ENCODE results near the gene ERC2.

ERC2 gene

GRCh38 chr3:56125358-56126005, 342.8 kb downstream of the ERC2 start:
- ATAC-seq, result peak; percentile 96
- TF ChIP-seq ARNTL (CRISPR knock-in tag; IDR thresholded peaks at IDR 0.05; ENCODE audit: borderline replicate concordance, low read depth) (no peak), ZNF565 (CRISPR knock-in tag; conservative IDR thresholded peaks at IDR 0.05; ENCODE audit: low read depth) (no peak), TCF4 (CRISPR knock-in tag; IDR thresholded peaks at IDR 0.05; ENCODE audit: borderline replicate concordance) (peak; percentile 34; the same call in 1 of the 2 replicates), TSHZ2 (CRISPR knock-in tag; IDR thresholded peaks at IDR 0.05) (0 out of 2 replicates have a peak, but pooled peaks have one; percentile 49), ZFP30 (CRISPR knock-in tag; IDR thresholded peaks at IDR 0.05) (no peak), ISL1 (CRISPR knock-in tag; IDR thresholded peaks at IDR 0.05) (no peak), RARB (CRISPR knock-in tag; IDR thresholded peaks at IDR 0.05) (no peak), ESRRG (CRISPR knock-in tag; IDR thresholded peaks at IDR 0.05) (no peak), BACH2 (CRISPR knock-in tag; IDR thresholded peaks at IDR 0.05; ENCODE audit: borderline replicate concordance) (no peak), ZC3H10 (CRISPR knock-in tag; IDR thresholded peaks at IDR 0.05) (no peak), CSDC2 (CRISPR knock-in tag; IDR thresholded peaks at IDR 0.05) (peak; percentile 19; the same call in 1 of the 2 replicates), PATZ1 (CRISPR knock-in tag; IDR thresholded peaks at IDR 0.05; ENCODE audit: borderline replicate concordance) (no peak), PPARA (CRISPR knock-in tag; IDR thresholded peaks at IDR 0.05; ENCODE audit: borderline replicate concordance) (no peak), TOX (CRISPR knock-in tag; IDR thresholded peaks at IDR 0.05; ENCODE audit: borderline replicate concordance) (no peak), POU6F1 (CRISPR knock-in tag; IDR thresholded peaks at IDR 0.05; ENCODE audit: borderline replicate concordance, low read depth) (no peak), ZNF8 (CRISPR knock-in tag; IDR thresholded peaks at IDR 0.05) (0 out of 2 replicates have a peak, but pooled peaks have one; percentile 9), GLIS3 (CRISPR knock-in tag; IDR thresholded peaks at IDR 0.05) (0 out of 2 replicates have a peak, but pooled peaks have one; percentile 6), ZFP3 (CRISPR knock-in tag; IDR thresholded peaks at IDR 0.05) (no peak), OSR1 (CRISPR knock-in tag; IDR thresholded peaks at IDR 0.05) (no peak), ZNF70 (CRISPR knock-in tag; IDR thresholded peaks at IDR 0.05) (no peak), SNAI2 (CRISPR knock-in tag; IDR thresholded peaks at IDR 0.05) (peak; percentile 58; the same call in 1 of the 2 replicates)
- TF ChIP-seq, protein P1, sequence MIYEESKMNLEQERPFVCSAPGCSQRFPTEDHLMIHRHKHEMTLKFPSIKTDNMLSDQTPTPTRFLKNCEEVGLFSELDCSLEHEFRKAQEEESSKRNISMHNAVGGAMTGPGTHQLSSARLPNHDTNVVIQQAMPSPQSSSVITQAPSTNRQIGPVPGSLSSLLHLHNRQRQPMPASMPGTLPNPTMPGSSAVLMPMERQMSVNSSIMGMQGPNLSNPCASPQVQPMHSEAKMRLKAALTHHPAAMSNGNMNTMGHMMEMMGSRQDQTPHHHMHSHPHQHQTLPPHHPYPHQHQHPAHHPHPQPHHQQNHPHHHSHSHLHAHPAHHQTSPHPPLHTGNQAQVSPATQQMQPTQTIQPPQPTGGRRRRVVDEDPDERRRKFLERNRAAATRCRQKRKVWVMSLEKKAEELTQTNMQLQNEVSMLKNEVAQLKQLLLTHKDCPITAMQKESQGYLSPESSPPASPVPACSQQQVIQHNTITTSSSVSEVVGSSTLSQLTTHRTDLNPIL (CRISPR knock-in tag; IDR thresholded peaks at IDR 0.05; ENCODE audit: low read depth), result no peak
- TF ChIP-seq, protein P2, sequence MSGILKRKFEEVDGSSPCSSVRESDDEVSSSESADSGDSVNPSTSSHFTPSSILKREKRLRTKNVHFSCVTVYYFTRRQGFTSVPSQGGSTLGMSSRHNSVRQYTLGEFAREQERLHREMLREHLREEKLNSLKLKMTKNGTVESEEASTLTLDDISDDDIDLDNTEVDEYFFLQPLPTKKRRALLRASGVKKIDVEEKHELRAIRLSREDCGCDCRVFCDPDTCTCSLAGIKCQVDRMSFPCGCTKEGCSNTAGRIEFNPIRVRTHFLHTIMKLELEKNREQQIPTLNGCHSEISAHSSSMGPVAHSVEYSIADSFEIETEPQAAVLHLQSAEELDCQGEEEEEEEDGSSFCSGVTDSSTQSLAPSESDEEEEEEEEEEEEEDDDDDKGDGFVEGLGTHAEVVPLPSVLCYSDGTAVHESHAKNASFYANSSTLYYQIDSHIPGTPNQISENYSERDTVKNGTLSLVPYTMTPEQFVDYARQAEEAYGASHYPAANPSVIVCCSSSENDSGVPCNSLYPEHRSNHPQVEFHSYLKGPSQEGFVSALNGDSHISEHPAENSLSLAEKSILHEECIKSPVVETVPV (CRISPR knock-in tag; IDR thresholded peaks at IDR 0.05), result no peak

- peak; percentile 15; the same call in 2 of the 3 replicates for ATAC-seq
- TF ChIP-seq ARNTL (CRISPR knock-in tag; IDR thresholded peaks at IDR 0.05; ENCODE audit: borderline replicate concordance, low read depth) (no peak), TOX (CRISPR knock-in tag; IDR thresholded peaks at IDR 0.05; ENCODE audit: borderline replicate concordance) (no peak), RARB (CRISPR knock-in tag; IDR thresholded peaks at IDR 0.05) (no peak), CSDC2 (CRISPR knock-in tag; IDR thresholded peaks at IDR 0.05) (no peak), SNAI2 (CRISPR knock-in tag; IDR thresholded peaks at IDR 0.05) (no peak), ZNF8 (CRISPR knock-in tag; IDR thresholded peaks at IDR 0.05) (no peak), POU6F1 (CRISPR knock-in tag; IDR thresholded peaks at IDR 0.05; ENCODE audit: borderline replicate concordance, low read depth) (no peak), PPARA (CRISPR knock-in tag; IDR thresholded peaks at IDR 0.05; ENCODE audit: borderline replicate concordance) (no peak), ZC3H10 (CRISPR knock-in tag; IDR thresholded peaks at IDR 0.05) (no peak), ZFP3 (CRISPR knock-in tag; IDR thresholded peaks at IDR 0.05) (no peak), ISL1 (CRISPR knock-in tag; IDR thresholded peaks at IDR 0.05) (no peak), BACH2 (CRISPR knock-in tag; IDR thresholded peaks at IDR 0.05; ENCODE audit: borderline replicate concordance) (no peak), ZFP30 (CRISPR knock-in tag; IDR thresholded peaks at IDR 0.05) (no peak)
These were observed 343.7 kb downstream of the ERC2 start for GRCh38 chr3:56124546-56124945.

Data from SK-N-SH treated with all-trans-retinoic acid at 6 μM for 48 hours (cell line).